Spleen (tissue), 11 donors: ENCODE measurements around the gene EDN2. TPM values are rescaled to one million over a fixed set of nuclear protein-coding genes. Genes with fewer than 3 reads are reported as not detected.

ENCODE experiments used
- DNase-seq: peaks from one replicate; pipeline ENCODE4 v3.0.0-alpha.2; 2020
- H3K27ac ChIP-seq, 8 donors: fragments of 200-600 bp; sonication (generic) in 7 of 8; 1 replicate in 4 of 8; 2 replicates in 4 of 8; pipeline versions ENCODE4 v1.5.0 to v1.8.0; 2016 to 2021; ENCODE audit warnings: inconsistent platforms in 4 of 8, mild to moderate bottlenecking in 4 of 8, moderate library complexity in 1 of 8
- H3K27me3 ChIP-seq, 7 donors: fragments of 200-600 bp; sonication (generic) in 6 of 7; replicated peaks in 1 of 7; 1 replicate in 4 of 7; 2 replicates in 3 of 7; pipeline versions ENCODE4 v1.5.0 to v1.8.0; 2016 to 2021; ENCODE audit warnings: inconsistent platforms in 3 of 7, mild to moderate bottlenecking in 1 of 7
- H3K36me3 ChIP-seq, 6 donors: fragments of 200-600 bp; sonication (generic) in 5 of 6; 1 replicate in 4 of 6; 2 replicates in 2 of 6; pipeline versions ENCODE4 v1.5.0 to v1.8.0; 2016 to 2021; ENCODE audit warnings: inconsistent platforms in 2 of 6
- H3K4me1 ChIP-seq, 6 donors: fragments of 200-600 bp; sonication (generic) in 5 of 6; 1 replicate in 3 of 6; 2 replicates in 3 of 6; pipeline versions ENCODE4 v1.5.0 to v1.8.0; 2016 to 2021; ENCODE audit warnings: inconsistent platforms in 3 of 6
- H3K4me3 ChIP-seq, 8 donors: fragments of 200-600 bp; sonication (generic) in 7 of 8; 1 replicate in 4 of 8; 2 replicates in 4 of 8; pipeline versions ENCODE4 v1.5.0 to v1.8.0; 2016 to 2021; ENCODE audit warnings: inconsistent platforms in 4 of 8, mild to moderate bottlenecking in 4 of 8, moderate library complexity in 2 of 8
- H3K9me3 ChIP-seq, 8 donors: fragments of 200-600 bp; sonication (generic) in 7 of 8; 1 replicate in 4 of 8; 2 replicates in 4 of 8; pipeline versions ENCODE4 v1.5.0 to v1.8.0; 2016 to 2021; ENCODE audit warnings: inconsistent platforms in 4 of 8
- CTCF ChIP-seq, 11 experiments: fragments of 200-600 bp in 7 of 11; fragments of 450-650 bp in 4 of 11; sonication (generic) in 4 of 11; IDR thresholded peaks in 8 of 11; conservative IDR thresholded peaks in 3 of 11; 1 replicate in 7 of 11; 2 replicates in 4 of 11; pipeline versions ENCODE4 v1.4.0 to v1.8.0; 2016 to 2021; ENCODE audit warnings: antibody characterized with exemption in 11 of 11, inconsistent platforms in 4 of 11, mild to moderate bottlenecking in 1 of 11
- POLR2A ChIP-seq, 3 donors: fragments of 450-650 bp; IDR thresholded peaks; one replicate each; pipeline ENCODE4 v1.5.1; 2017; ENCODE audit warnings: antibody characterized with exemption in 3 of 3, mild to moderate bottlenecking in 1 of 3
- POLR2AphosphoS5 ChIP-seq, 3 donors: sonication (generic); formaldehyde crosslinking; IDR thresholded peaks; one replicate each; pipeline ENCODE4 v1.5.1; 2017; ENCODE audit warnings: antibody characterized with exemption in 3 of 3
- WGBS, 5 donors: extraction: QIAGEN DNeasy Blood & Tissue Kit in 3 of 5; methylation state at CpG; one replicate each; pipeline versions ENCODE4 v1.1.5 to v1.1.7; 2013 to 2018; 5-methylcytosine and 5-hydroxymethylcytosine counted together
- intact Hi-C: fragments of 100-400 bp; cut with DNase I; formaldehyde crosslinking; loops from one replicate; pipeline ENCODE4 v1.15.0; 2023; ENCODE audit warnings: low total_unique reads
- polyA plus RNA-seq, 3 donors: library from polyadenylated mRNA; stranded (reverse); fragments of 200-250 nt; gene quantifications; one replicate each; pipeline ENCODE4 v1.2.1, GENCODE V29; 2013
- total RNA-seq, 7 donors: library from RNA; depleted of rRNA in 3 of 7; stranded (reverse); fragments of >200 nt in 3 of 7; fragmentation: NEBNext Ultra II Directional in 4 of 7; extraction: Animal tissue kit (Norgen Biotek cat#: 25700) in 4 of 7; gene quantifications; one replicate each; pipeline versions ENCODE4 v1.1.0 to v1.2.1, GENCODE V29; 2016 to 2021
- donor health status: healthy with polysubstance abuse.
- donor health status: DM: no; HTN: no; CAD: no; lungs with moderate emphysema.
- donor health status: DM: no; HTN: no; CAD: no.
- donor health status: Bipolar disorder and iron deficiency.
- donor health status: healthy.
- donor health status: DM: no; HTN: no; CAD: no.
- donor health status: DM: yes; HTN: yes; CAD: no.

The EDN2 gene
- total and polyA plus RNA-seq, 10 donors, result not detected

GRCh38 chr1:41467673-41468072 lies 16.8 kb downstream of the EDN2 start:
- no peak for TF ChIP-seq POLR2AphosphoS5 (IDR thresholded peaks at IDR 0.05)
- no peak for TF ChIP-seq CTCF (IDR thresholded peaks at IDR 0.05 in 8 of 11, conservative IDR thresholded peaks at IDR 0.05 in 3 of 11)
- TF ChIP-seq POLR2A (IDR thresholded peaks at IDR 0.05), result no peak
- Histone ChIP-seq H3K4me3 (no peak overlapping the region), H3K4me1 (peaks cover 0 to 11% (median 0%) of the 10 kb centered on the region in 6 donors), H3K9me3 (no peaks in the 10 kb centered on the region), H3K27me3 (no peaks in the 10 kb centered on the region), H3K27ac (no peak overlapping the region), H3K36me3 (no peaks in the 10 kb centered on the region)
- WGBS, 5 donors, result 52 to 63% (median 61%) methylated on average over 4 of the region's 4 CpGs
- no peak for DNase-seq
- intact Hi-C loops, result no loop called here

- Histone ChIP-seq H3K27ac (no peak overlapping the region), H3K4me1 (peaks cover 0 to 11% (median 0%) of the 10 kb centered on the region in 6 donors), H3K4me3 (no peak overlapping the region), H3K36me3 (no peaks in the 10 kb centered on the region), H3K9me3 (no peaks in the 10 kb centered on the region), H3K27me3 (no peaks in the 10 kb centered on the region)
- DNase-seq, result no peak
- TF ChIP-seq POLR2AphosphoS5 (IDR thresholded peaks at IDR 0.05), result no peak
- TF ChIP-seq CTCF (IDR thresholded peaks at IDR 0.05 in 8 of 11, conservative IDR thresholded peaks at IDR 0.05 in 3 of 11), result no peak
- no peak for TF ChIP-seq POLR2A (IDR thresholded peaks at IDR 0.05)
- intact Hi-C loops, result no loop called here
- WGBS, 5 donors, result 53 to 88% (median 78%) methylated on average over 4 to 5 of the region's 5 CpGs
Measured at GRCh38 chr1:41466146-41466545, 18.3 kb downstream of the EDN2 start.

GRCh38 chr1:41465741-41466140 lies 18.7 kb downstream of the EDN2 start:
- no peak for DNase-seq
- H3K27me3 ChIP-seq, result no peaks in the 10 kb centered on the region
- no peak overlapping the region for H3K4me3 ChIP-seq
- H3K4me1 ChIP-seq, result peaks cover 0 to 11% (median 0%) of the 10 kb centered on the region in 6 donors
- TF ChIP-seq POLR2A (IDR thresholded peaks at IDR 0.05), result no peak
- TF ChIP-seq POLR2AphosphoS5 (IDR thresholded peaks at IDR 0.05), result no peak
- no peak for TF ChIP-seq CTCF (IDR thresholded peaks at IDR 0.05 in 8 of 11, conservative IDR thresholded peaks at IDR 0.05 in 3 of 11)
- H3K9me3 ChIP-seq, result no peaks in the 10 kb centered on the region
- no peaks in the 10 kb centered on the region for H3K36me3 ChIP-seq
- intact Hi-C loops, result no loop called here
- WGBS, 5 donors, result 88 to 100% (median 93%) methylated on average over 1 of the region's 1 CpG
- no peak overlapping the region for H3K27ac ChIP-seq

GRCh38 chr1:41464885-41465284 lies 19.6 kb downstream of the EDN2 start:
- Histone ChIP-seq H3K4me1 (peaks cover 0 to 11% (median 0%) of the 10 kb centered on the region in 6 donors), H3K27me3 (no peaks in the 10 kb centered on the region), H3K4me3 (no peak overlapping the region), H3K36me3 (no peaks in the 10 kb centered on the region), H3K9me3 (no peaks in the 10 kb centered on the region), H3K27ac (no peak overlapping the region)
- no peak for TF ChIP-seq POLR2AphosphoS5 (IDR thresholded peaks at IDR 0.05)
- no peak for TF ChIP-seq POLR2A (IDR thresholded peaks at IDR 0.05)
- TF ChIP-seq CTCF (IDR thresholded peaks at IDR 0.05 in 8 of 11, conservative IDR thresholded peaks at IDR 0.05 in 3 of 11), result no peak
- DNase-seq, result no peak
- 84 to 91% (median 90%) methylated on average over 7 of the region's 7 CpGs for WGBS, 5 donors
- intact Hi-C loops, result no loop called here
